HepG2 (cell line): ENCODE measurements around the gene HORMAD2. TPM values are rescaled to one million over a fixed set of nuclear protein-coding genes. Genes with fewer than 3 reads are reported as not detected.
A peak's percentile ranks its signal among the peaks of the same experiment; 100 is the strongest.

Experiments
- ATAC-seq: fragments of 200-7000 bp; cut with Tn5 transposase; 3 replicates; pipeline ENCODE4 v1.9.1; 2020; ENCODE audit warnings: mild to moderate bottlenecking, moderate library complexity
- BruUV-seq: library from RNA; stranded (reverse); fragments of 400-500 nt; replicated peaks from 2 replicates; lab custom pipeline; 2021; lab: Mats Ljungman, UMichigan
- CTCF ChIA-PET: fragments of 300-600 bp; formaldehyde crosslinking; extraction: SDS; loops from one replicate; lab custom pipeline; 2021; ENCODE audit warnings: low total read pairs, inconsistent platforms, low intra/inter-chr PET ratio; lab: Yijun Ruan, JAX
- POLR2A ChIA-PET: fragments of 350-600 bp; sonication (Branson Sonifier 250); formaldehyde crosslinking; loops from one replicate; lab custom pipeline; 2020; ENCODE audit warnings: antibody characterized with exemption, inconsistent platforms; lab: Yijun Ruan, JAX
- DNase-seq: peaks from one replicate; pipeline ENCODE4 v3.0.0-alpha.2; 2015; ENCODE audit warnings: low spot score
- FAIRE-seq: peaks from 3 replicates; lab custom pipeline; 2011; peaks lifted over from hg19 to GRCh38; lab: Jason Lieb, UNC
- H2AFZ ChIP-seq: one replicate; pipeline ENCODE4 v1.6.1; 2011; ENCODE audit warnings: low read length, inconsistent platforms
- H3K27ac ChIP-seq: fragments of 300-600 bp; 3 replicates; pipeline ENCODE4 v1.8.0; 2011; ENCODE audit warnings: mixed run types, mild to moderate bottlenecking, mixed read lengths, low read length, inconsistent platforms; ENCODE audit not compliant: insufficient read depth; ENCODE audit errors: extremely low read length
- H3K27me3 ChIP-seq, 2 experiments: fragments of 200-600 bp in 1 of 2; 2 replicates in 1 of 2; 3 replicates in 1 of 2; pipeline versions ENCODE4 v1.6.0 to v1.8.0; 2011; ENCODE audit warnings: low read length in 2 of 2, mild to moderate bottlenecking in 2 of 2, moderate library complexity in 2 of 2, inconsistent platforms in 1 of 2; ENCODE audit not compliant: insufficient read depth in 2 of 2, control insufficient read depth in 1 of 2
- H3K36me3 ChIP-seq, 2 experiments: fragments of 200-600 bp in 1 of 2; replicated peaks in 1 of 2; 2 replicates in 1 of 2; 3 replicates in 1 of 2; pipeline versions ENCODE4 v1.5.1 to v1.8.0; 2011; ENCODE audit warnings: low read length in 2 of 2, inconsistent platforms in 1 of 2; ENCODE audit not compliant: insufficient read depth in 2 of 2, control insufficient read depth in 1 of 2
- H3K4me1 ChIP-seq: 2 replicates; pipeline ENCODE4 v1.5.1; 2012; ENCODE audit warnings: low read length, inconsistent platforms; ENCODE audit not compliant: insufficient read depth
- H3K4me2 ChIP-seq: 2 replicates; pipeline ENCODE4 v1.6.0; 2011; ENCODE audit warnings: low read depth, low read length, inconsistent platforms
- H3K4me3 ChIP-seq, 3 experiments: fragments of 200-600 bp in 1 of 3; sonication (generic), shearing (Covaris generic) in 1 of 3; replicated peaks in 1 of 3; 2 replicates each; pipeline ENCODE4 v1.5.1; 2011 to 2016; ENCODE audit warnings: low read length in 3 of 3, inconsistent platforms in 2 of 3, low read depth in 2 of 3, mild to moderate bottlenecking in 2 of 3, control low read depth in 1 of 3, mixed read lengths in 1 of 3; ENCODE audit not compliant: insufficient read depth in 1 of 3
- H3K79me2 ChIP-seq: one replicate; pipeline ENCODE4 v1.6.1; 2011; ENCODE audit warnings: low read length, inconsistent platforms; ENCODE audit not compliant: insufficient read depth
- H3K9ac ChIP-seq: 2 replicates; pipeline ENCODE4 v1.6.0; 2011; ENCODE audit warnings: mild to moderate bottlenecking, low read depth, low read length, inconsistent platforms; ENCODE audit not compliant: insufficient read depth
- H3K9me3 ChIP-seq: 2 replicates; pipeline ENCODE4 v1.5.1; 2012; ENCODE audit warnings: mild to moderate bottlenecking, low read length
- H4K20me1 ChIP-seq: 2 replicates; pipeline ENCODE4 v1.6.0; 2011; ENCODE audit warnings: inconsistent platforms, mild to moderate bottlenecking, low read length, moderate library complexity; ENCODE audit not compliant: insufficient read depth
- BHLHE40 ChIP-seq: IDR thresholded peaks from 2 replicates; pipeline ENCODE4 v1.6.1; 2011; ENCODE audit warnings: low read length, improper control_type of control experiment
- BRCA1 ChIP-seq: sonication (generic); formaldehyde crosslinking; IDR thresholded peaks from 2 replicates; pipeline ENCODE4 v1.4.0; 2020; ENCODE audit warnings: missing genetic modification reagents
- CHD2 ChIP-seq: IDR thresholded peaks from 2 replicates; pipeline ENCODE4 v1.6.1; 2011; ENCODE audit warnings: low read depth, low read length, improper control_type of control experiment
- FOXO4 ChIP-seq: sonication (generic); formaldehyde crosslinking; conservative IDR thresholded peaks from 2 replicates; pipeline ENCODE4 v1.8.1; 2023; ENCODE audit warnings: missing genetic modification reagents
- HNF1A ChIP-seq, 2 experiments: sonication (generic) in 1 of 2; formaldehyde crosslinking in 1 of 2; IDR thresholded peaks; 2 replicates each; pipeline versions ENCODE4 v1.4.0 to v1.6.1; 2016 to 2020; ENCODE audit warnings: borderline replicate concordance in 1 of 2, low read depth in 1 of 2, mild to moderate bottlenecking in 1 of 2, missing genetic modification reagents in 1 of 2
- KDM1A ChIP-seq: IDR thresholded peaks from 2 replicates; pipeline ENCODE4 v1.6.1; 2016; ENCODE audit warnings: missing compliant biosample characterization
- PAF1 ChIP-seq: IDR thresholded peaks from 2 replicates; pipeline ENCODE4 v1.6.1; 2016; ENCODE audit warnings: missing genetic modification reagents, missing compliant biosample characterization
- SAFB2 ChIP-seq: sonication (generic); formaldehyde crosslinking; IDR thresholded peaks from 2 replicates; pipeline ENCODE4 v1.5.1; 2020; ENCODE audit warnings: missing genetic modification reagents, low read depth, mild to moderate bottlenecking, borderline replicate concordance
- TOPORS ChIP-seq: sonication (generic); formaldehyde crosslinking; IDR thresholded peaks from 2 replicates; pipeline ENCODE4 v1.8.0; 2023; ENCODE audit warnings: mild to moderate bottlenecking, missing genetic modification reagents
- ZC3H4 ChIP-seq: sonication (generic); formaldehyde crosslinking; IDR thresholded peaks from 2 replicates; pipeline ENCODE4 v1.4.0; 2020; ENCODE audit warnings: missing genetic modification reagents, borderline replicate concordance
- ZFP82 ChIP-seq: sonication (generic); formaldehyde crosslinking; IDR thresholded peaks from 2 replicates; pipeline ENCODE4 v1.5.1; 2020; ENCODE audit warnings: mild to moderate bottlenecking, missing genetic modification reagents, borderline replicate concordance
- WGBS: methylation state at CpG from one replicate; pipeline ENCODE4 v1.1.6; 2017; ENCODE audit warnings: low lambda C conversion rate; 5-methylcytosine and 5-hydroxymethylcytosine counted together
- in situ Hi-C: cut with HindIII; loops from 2 replicates; pipeline ENCODE4 v1.10.0; 2017; ENCODE audit warnings: low pct_unique_long_range_greater_than_20kb; ENCODE audit not compliant: extremely low pct_ligation_motif_present
- intact Hi-C: fragments of 100-400 bp; cut with micrococcal nuclease; formaldehyde crosslinking; loops from one replicate; pipeline ENCODE4 v1.10.0; 2022; ENCODE audit not compliant: unreplicated experiment
- polyA plus RNA-seq, 8 experiments: library from polyadenylated mRNA; depleted of rRNA in 3 of 8; stranded (reverse) in 7 of 8; unstranded in 1 of 8; fragments of >200 nt; fragmentation: Illumina TruSeq in 4 of 8; extraction: Trizol in 4 of 8; gene quantifications; 2 replicates each; pipeline versions ENCODE4 v1.2.1 to v1.2.3, GENCODE V29; 2011 to 2016; ENCODE audit warnings: low read depth in 4 of 8, missing spikeins in 1 of 8, mixed read lengths in 1 of 8; ENCODE audit not compliant: insufficient read depth in 1 of 8
- total RNA-seq, 5 experiments: library from RNA; depleted of rRNA; stranded (reverse); fragments of >200 nt; fragmentation: Illumina TruSeq; extraction: Trizol; gene quantifications; 2 replicates each; pipeline ENCODE4 v1.2.3, GENCODE V29; 2016; ENCODE audit warnings: low read depth in 1 of 5

The HORMAD2 gene
- total and polyA plus RNA-seq, 2 of the 13 experiments (the other 11 are each of a cell fraction or from before 2014, with no cell fraction given), result not detected

- FAIRE-seq (no peak), DNase-seq (no peak)
- peaks cover 64% of the 10 kb centered on the region for H3K4me1 ChIP-seq
These were observed 145.1 kb downstream of the HORMAD2 start for GRCh38 chr22:30225220-30225927.

GRCh38 chr22:30226192-30226832 lies 146.0 kb downstream of the HORMAD2 start:
- H3K4me2 ChIP-seq, result peak overlapping the region; percentile 79
- TF ChIP-seq ZC3H4 (CRISPR knock-in tag) (no peak), CHD2 (no peak), PAF1 (CRISPR knock-in tag) (no peak), HNF1A (IDR thresholded peaks at IDR 0.05; ENCODE audit: low read depth) (no peak), HNF1A (CRISPR knock-in tag; IDR thresholded peaks at IDR 0.05; ENCODE audit: borderline replicate concordance) (no peak), ZFP82 (CRISPR knock-in tag) (no peak), FOXO4 (no peak), BRCA1 (CRISPR knock-in tag) (no peak), TOPORS (CRISPR knock-in tag) (no peak), BHLHE40 (peak; percentile 18; the same call in 1 of the 2 replicates)

More at GRCh38 chr22:30225220-30225927, 145.1 kb downstream of the HORMAD2 start:
- no peak overlapping the region for H2AFZ ChIP-seq
- no peaks in the 10 kb centered on the region for H3K36me3 ChIP-seq
- H3K4me2 ChIP-seq, result no peak overlapping the region
- H4K20me1 ChIP-seq, result no peaks in the 10 kb centered on the region
- peaks cover 7 to 50% of the 10 kb centered on the region in 2 experiments; a peak in 4 of 5 replicates for H3K27me3 ChIP-seq
- no peaks in the 10 kb centered on the region for H3K79me2 ChIP-seq
- H3K27ac ChIP-seq, result no peak overlapping the region
- no TSS peak for BruUV-seq
- H3K4me3 ChIP-seq, result no peak overlapping the region
- WGBS, result 61% methylated on average over 7 of the region's 7 CpGs
- ATAC-seq, result no peak
- no peaks in the 10 kb centered on the region for H3K9me3 ChIP-seq
- CTCF ChIA-PET, result interaction anchor here (1.3 kb wide), 1 partner anchor 31 kb away, joined by 3 read pairs; no protein-coding TSS in a partner anchor
- TF ChIP-seq KDM1A (CRISPR knock-in tag) (peak; percentile 69; the same call in 1 of the 2 replicates), SAFB2 (CRISPR knock-in tag) (no peak)
- TF ChIP-seq, all 625 proteins: peak for 1
- POLR2A ChIA-PET, result no interaction called here
- intact Hi-C loops, result no loop called here
- H3K9ac ChIP-seq, result no peak overlapping the region
- in situ Hi-C loops, result no loop called here

More at GRCh38 chr22:30226192-30226832, 146.0 kb downstream of the HORMAD2 start:
- 3% methylated on average over 8 of the region's 11 CpGs for WGBS
- DNase-seq, result peak; percentile 44
- CTCF ChIA-PET, result interaction anchor here (1.3 kb wide), 1 partner anchor 30 kb away, joined by 3 read pairs; no protein-coding TSS in a partner anchor
- H3K27me3 ChIP-seq, result peaks cover 8 to 47% of the 10 kb centered on the region in 2 experiments; a peak in 4 of 5 replicates
- H3K4me3 ChIP-seq, result peak overlapping the region; percentile 12 to 51 (median 25); a peak in 3 of 6 replicates
- H3K79me2 ChIP-seq, result no peaks in the 10 kb centered on the region
- in situ Hi-C loops, result no loop called here
- intact Hi-C loops, result no loop called here
- no peak overlapping the region for H3K27ac ChIP-seq
- H3K36me3 ChIP-seq, result no peaks in the 10 kb centered on the region
- H4K20me1 ChIP-seq, result no peaks in the 10 kb centered on the region
- no peaks in the 10 kb centered on the region for H3K9me3 ChIP-seq
- no TSS peak for BruUV-seq
- ATAC-seq, result peak; percentile 69
- no peak overlapping the region for H2AFZ ChIP-seq
- no peak overlapping the region for H3K9ac ChIP-seq
- H3K4me1 ChIP-seq, result peaks cover 55% of the 10 kb centered on the region
- POLR2A ChIA-PET, result interaction anchor here (1.0 kb wide), 1 partner anchor 16 kb away, joined by 3 read pairs; no protein-coding TSS in a partner anchor
- FAIRE-seq, result no peak
